Measurements from ENCODE around the gene COL20A1. TPM values are rescaled to one million over a fixed set of nuclear protein-coding genes. Genes with fewer than 3 reads are reported as not detected.

The COL20A1 gene
- total RNA-seq, 1 donor from 2014 or later: 5.0 TPM

Small RNAs within 50 kb of the gene (microRNA-seq; reads per million reads assigned to microRNA genes)
- 6.3 reads per million, percentile 26 among the genes with 10 or more reads in this experiment for gene MIR4326

Other genes with a start within 250 kb of the COL20A1 start
- 98.9 and 107 TPM in 2 replicates for gene YTHDF1, start 77.1 kb upstream of the COL20A1 start, total RNA-seq
- 2.9 and 3.3 TPM in 2 replicates for gene BIRC7, start 57.3 kb upstream of the COL20A1 start, total RNA-seq
- 146 and 162 TPM in 2 replicates for gene NKAIN4, start 38.7 kb upstream of the COL20A1 start, total RNA-seq
- gene ARFGAP1, start 20.4 kb upstream of the COL20A1 start, total RNA-seq: 220 and 225 TPM in 2 replicates
- gene CHRNA4, start 68.2 kb downstream of the COL20A1 start, total RNA-seq: 0.82 and 1.8 TPM in 2 replicates
- 11.5 and 11.9 TPM in 2 replicates for gene KCNQ2, start 179.5 kb downstream of the COL20A1 start, total RNA-seq
- 31.8 and 37.6 TPM in 2 replicates for gene EEF1A2, start 205.9 kb downstream of the COL20A1 start, total RNA-seq
- 251 and 268 TPM in 2 replicates for gene PPDPF, start 227.6 kb downstream of the COL20A1 start, total RNA-seq
- 0.18 TPM in 1 of 2 replicates, not detected in the other for gene PTK6, start 244.2 kb downstream of the COL20A1 start, total RNA-seq